ENCODE measurements around the gene ELOVL6.
"Not testable (repeated sequence)": the region's sequence is repeated elsewhere in the genome, so short reads cannot be mapped to it uniquely, and the experiment has no call there.

ELOVL6 gene

GRCh38 chr4:110198435-110199416, at the start of gene ELOVL6:
Gene ELOVL6, minus strand, starts transcription at chr4:110198615. Its CDS starts 280 bp downstream, at chr4:110198335.
- no peak for TF ChIP-seq CTCF (conservative IDR thresholded peaks at IDR 0.05)

GRCh38 chr4:110248100-110248499, 49.7 kb upstream of the ELOVL6 start:
- no peak for TF ChIP-seq CTCF (conservative IDR thresholded peaks at IDR 0.05)
- peak overlapping the region; percentile 69 for H3K27ac ChIP-seq

More at GRCh38 chr4:110198435-110199416, at the start of gene ELOVL6:
- peak within 1 kb of the TSS; percentile 95 for H3K27ac ChIP-seq

- H3K27ac ChIP-seq, result no peak overlapping the region; the same call in 1 of the 2 replicates
- TF ChIP-seq CTCF (conservative IDR thresholded peaks at IDR 0.05), result no peak
Measured at GRCh38 chr4:110247591-110247990, 49.2 kb upstream of the ELOVL6 start.

GRCh38 chr4:110245577-110245976, 47.2 kb upstream of the ELOVL6 start:
- no peak for TF ChIP-seq CTCF (conservative IDR thresholded peaks at IDR 0.05)
- H3K27ac ChIP-seq, result no peak overlapping the region

GRCh38 chr4:110236324-110236723, 37.9 kb upstream of the ELOVL6 start:
- no peak overlapping the region for H3K27ac ChIP-seq
- no peak for TF ChIP-seq CTCF (conservative IDR thresholded peaks at IDR 0.05)

- not testable (repeated sequence) for H3K27ac ChIP-seq
Measured at GRCh38 chr4:110233581-110233980, 35.2 kb upstream of the ELOVL6 start.

GRCh38 chr4:110231869-110232268, 33.5 kb upstream of the ELOVL6 start:
- no peak overlapping the region for H3K27ac ChIP-seq
- TF ChIP-seq CTCF (conservative IDR thresholded peaks at IDR 0.05), result no peak

- no peak for TF ChIP-seq CTCF (conservative IDR thresholded peaks at IDR 0.05)
- peak overlapping the region; percentile 44; the same call in 1 of the 2 replicates for H3K27ac ChIP-seq
Measured at GRCh38 chr4:110229266-110229665, 30.9 kb upstream of the ELOVL6 start.

Data from VCaP (cell line).